ENCODE results near the gene C1orf159. TPM values are rescaled to one million over a fixed set of nuclear protein-coding genes. Genes with fewer than 3 reads are reported as not detected.

The C1orf159 gene
- total and polyA plus RNA-seq, 10 of the 15 experiments (the other 5 are each of a cell fraction or from before 2014, with no cell fraction given), result 0.11 to 23.4 (median 8.0) TPM

GRCh38 chr1:1148569-1148968, 32.7 kb upstream of the C1orf159 start:
- Histone ChIP-seq H3K36me3 (ENCODE audit: control insufficient read depth in 2 of 2, insufficient read depth in 2 of 2, low read length in 1 of 2) (no peaks in the 10 kb centered on the region), H3K4me2 (ENCODE audit: control insufficient read depth, insufficient read depth) (no peak overlapping the region), H3K9me3 (replicated peaks; ENCODE audit: control insufficient read depth, insufficient read depth, low read length) (no peaks in the 10 kb centered on the region; the same call in 2 of the 3 replicates), H3K79me2 (ENCODE audit: control insufficient read depth, insufficient read depth, low read length) (no peaks in the 10 kb centered on the region), H3K27ac (ENCODE audit: control insufficient read depth, insufficient read depth) (no peak overlapping the region), H3K4me3 (no peak overlapping the region), H3K27me3 (replicated peaks in 1 of 2; ENCODE audit: control insufficient read depth in 2 of 2, insufficient read depth in 2 of 2, low read length in 1 of 2) (no peaks in the 10 kb centered on the region), H2AFZ (ENCODE audit: control insufficient read depth, low read depth, low read length) (no peak overlapping the region), H3K9ac (ENCODE audit: control insufficient read depth, insufficient read depth, low read length) (no peak overlapping the region), H4K20me1 (ENCODE audit: control insufficient read depth, insufficient read depth) (no peaks in the 10 kb centered on the region), H3K4me1 (ENCODE audit: control insufficient read depth, insufficient read depth, low read length) (peaks cover 8% of the 10 kb centered on the region)
- intact Hi-C loops (cut with micrococcal nuclease; ENCODE audit: unreplicated experiment) (no loop called here), in situ Hi-C loops (cut with MboI) (no loop called here)
- no peak for TF ChIP-seq RBBP5 (conservative IDR thresholded peaks at IDR 0.05)
- no peak for TF ChIP-seq NKRF (conservative IDR thresholded peaks at IDR 0.05)
- no peak for TF ChIP-seq GATAD2B (conservative IDR thresholded peaks at IDR 0.05; ENCODE audit: low read depth)
- no peak for TF ChIP-seq PAX5 (IDR thresholded peaks at IDR 0.05; ENCODE audit: borderline replicate concordance, low read depth, low read length)
- no peak for TF ChIP-seq IKZF1 (conservative IDR thresholded peaks at IDR 0.05)
- TF ChIP-seq SMC3 (IDR thresholded peaks at IDR 0.05; ENCODE audit: borderline replicate concordance, low read length), result no peak
- TF ChIP-seq MXI1 (IDR thresholded peaks at IDR 0.05; ENCODE audit: low read depth, low read length), result no peak
- no peak for TF ChIP-seq IKZF2 (IDR thresholded peaks at IDR 0.05)
- DNase-seq (ENCODE audit: low read depth, low spot score) (no peak), FAIRE-seq (no peak), ATAC-seq (no peak)
- ChIA-PET POLR2A (interaction anchor here (0.7 to 1.3 kb wide), 2 partner anchors 12 to 747 kb away, joined by 3 to 4 read pairs; no protein-coding TSS in a partner anchor), SMC1A (ENCODE audit: uncharacterized antibody, unreplicated experiment) (no interaction called here), CTCF (no interaction called here), RAD21 (ENCODE audit: unreplicated experiment) (no interaction called here)
- no TSS peak for BruUV-seq (replicated peaks)
- 66% methylated on average over 24 of the region's 24 CpGs for WGBS (ENCODE audit: insufficient coverage, insufficient replicate concordance, low lambda C conversion rate, missing lambda C conversion rate)

Measured in GM12878 (cell line).